Measurements from ENCODE around the gene SLC2A13. TPM values are rescaled to one million over a fixed set of nuclear protein-coding genes. Genes with fewer than 3 reads are reported as not detected.

Gene SLC2A13
- total and polyA plus RNA-seq, 8 donors = 0.93 to 87.5 (median 4.0) TPM

- H3K36me3 ChIP-seq = no peaks in the 10 kb centered on the region
- no peak for DNase-seq
- H3K9me3 ChIP-seq = no peaks in the 10 kb centered on the region
- intact Hi-C loops (cut with DNase I; ENCODE audit: low total_unique reads) = no loop called here
- no peak for TF ChIP-seq POLR2AphosphoS5 (IDR thresholded peaks at IDR 0.05)
- no peak overlapping the region for H3K27ac ChIP-seq
- no peaks in the 10 kb centered on the region for H3K4me1 ChIP-seq
- 75 to 91% (median 89%) methylated on average over 2 of the region's 2 CpGs for WGBS, 5 donors
- H3K27me3 ChIP-seq = no peaks in the 10 kb centered on the region
- H3K4me3 ChIP-seq = no peak overlapping the region
These were observed 259.6 kb downstream of the SLC2A13 start for GRCh38 chr12:39846304-39846703.

DNA sequence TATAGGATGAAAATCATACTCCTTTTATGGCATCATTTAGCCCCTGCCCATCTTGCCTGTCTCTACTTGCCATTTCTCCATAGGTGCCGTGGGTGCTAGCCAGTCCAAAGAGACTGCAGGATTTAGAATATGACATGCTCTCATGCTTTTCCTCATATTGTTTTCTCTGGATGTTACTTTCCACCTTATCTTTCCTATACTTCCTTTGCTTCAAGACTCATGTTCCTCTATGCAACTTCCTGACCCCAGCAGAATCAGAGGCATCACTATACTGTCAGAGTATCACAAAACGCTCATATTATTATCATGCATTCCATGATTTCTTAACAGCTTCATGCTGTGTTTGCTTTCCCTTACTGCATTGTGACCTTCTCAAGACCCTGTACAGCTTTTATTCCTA is 265.5 kb downstream of the SLC2A13 start:
- TF ChIP-seq POLR2A (IDR thresholded peaks at IDR 0.05) (no peak), CTCF (IDR thresholded peaks at IDR 0.05) (no peak), POLR2AphosphoS5 (IDR thresholded peaks at IDR 0.05) (no peak), EP300 (IDR thresholded peaks at IDR 0.05) (no peak)
- Histone ChIP-seq H3K27me3 (no peaks in the 10 kb centered on the region), H3K4me3 (no peak overlapping the region), H3K36me3 (peaks cover 0 to 5% (median 1%) of the 10 kb centered on the region in 4 donors), H3K9me3 (no peaks in the 10 kb centered on the region), H3K4me1 (no peaks in the 10 kb centered on the region), H3K27ac (no peak overlapping the region)
- WGBS, 5 donors = 86 to 92% (median 86%) methylated on average over 2 of the region's 2 CpGs
- no peak for DNase-seq
- intact Hi-C loops (cut with DNase I; ENCODE audit: low total_unique reads) = no loop called here

DNA sequence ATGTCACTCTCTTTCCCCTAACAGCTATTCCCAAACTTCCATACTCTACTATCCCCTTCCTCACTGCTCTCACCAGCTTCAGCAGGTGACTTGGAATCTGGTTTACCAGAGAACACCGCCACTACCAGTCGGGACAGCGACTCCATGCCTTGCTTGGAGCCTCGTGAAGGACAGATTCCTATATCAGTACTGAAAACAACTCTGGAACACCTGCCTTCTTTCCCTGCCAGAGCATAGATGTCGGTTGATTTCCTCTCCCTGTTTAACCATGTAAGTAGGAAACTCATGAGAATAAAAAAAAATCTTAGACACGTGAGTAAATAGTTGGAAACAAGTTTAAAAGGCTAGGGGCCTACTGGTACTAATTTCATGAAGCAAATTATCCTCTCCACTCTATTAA is 266.8 kb downstream of the SLC2A13 start:
- no peak overlapping the region for H3K27ac ChIP-seq
- no peak for DNase-seq
- peaks cover 0 to 5% (median 1%) of the 10 kb centered on the region in 4 donors for H3K36me3 ChIP-seq
- no peak for TF ChIP-seq EP300 (IDR thresholded peaks at IDR 0.05)
- TF ChIP-seq POLR2A (IDR thresholded peaks at IDR 0.05) = no peak
- TF ChIP-seq POLR2AphosphoS5 (IDR thresholded peaks at IDR 0.05) = no peak
- TF ChIP-seq CTCF (IDR thresholded peaks at IDR 0.05) = no peak
- no peaks in the 10 kb centered on the region for H3K27me3 ChIP-seq
- H3K4me1 ChIP-seq = no peaks in the 10 kb centered on the region
- no peak overlapping the region for H3K4me3 ChIP-seq
- no peaks in the 10 kb centered on the region for H3K9me3 ChIP-seq
- intact Hi-C loops (cut with DNase I; ENCODE audit: low total_unique reads) = no loop called here
- WGBS, 5 donors = 92 to 96% (median 94%) methylated on average over 6 of the region's 6 CpGs

- WGBS, 5 donors = 74 to 84% (median 79%) methylated on average over 4 of the region's 4 CpGs
- TF ChIP-seq POLR2A (IDR thresholded peaks at IDR 0.05) (no peak), POLR2AphosphoS5 (IDR thresholded peaks at IDR 0.05) (no peak)
- H3K4me1 ChIP-seq = peaks cover 0 to 8% (median 0%) of the 10 kb centered on the region in 4 donors
- no peaks in the 10 kb centered on the region for H3K27me3 ChIP-seq
- intact Hi-C loops (cut with DNase I; ENCODE audit: low total_unique reads) = no loop called here
- no peak overlapping the region for H3K4me3 ChIP-seq
- H3K36me3 ChIP-seq = peaks cover 0 to 4% (median 1%) of the 10 kb centered on the region in 4 donors
- DNase-seq = no peak
- H3K27ac ChIP-seq = no peak overlapping the region
- H3K9me3 ChIP-seq = no peaks in the 10 kb centered on the region
These were observed 270.1 kb downstream of the SLC2A13 start for GRCh38 chr12:39835517-39836489.

- 22 to 39% (median 33%) methylated on average over 1 of the region's 1 CpG for WGBS, 5 donors
- H3K9me3 ChIP-seq = no peaks in the 10 kb centered on the region
- TF ChIP-seq EP300 (IDR thresholded peaks at IDR 0.05) (no peak), POLR2A (IDR thresholded peaks at IDR 0.05) (no peak), POLR2AphosphoS5 (IDR thresholded peaks at IDR 0.05) (no peak), CTCF (IDR thresholded peaks at IDR 0.05) (no peak)
- DNase-seq = no peak
- peaks cover 0 to 8% (median 0%) of the 10 kb centered on the region in 4 donors for H3K4me1 ChIP-seq
- H3K27me3 ChIP-seq = no peaks in the 10 kb centered on the region
- no peak overlapping the region for H3K4me3 ChIP-seq
- no peak overlapping the region for H3K27ac ChIP-seq
- intact Hi-C loops (cut with DNase I; ENCODE audit: low total_unique reads) = no loop called here
- peaks cover 0 to 6% (median 0%) of the 10 kb centered on the region in 4 donors for H3K36me3 ChIP-seq
These were observed 274.1 kb downstream of the SLC2A13 start for GRCh38 chr12:39831587-39832315.
